H9 (cell line): ENCODE data around the gene PRPF18. TPM values are rescaled to one million over a fixed set of nuclear protein-coding genes. Genes with fewer than 3 reads are reported as not detected.

Experiments used
- DNase-seq: peaks from one replicate; pipeline ENCODE4 v3.0.0-alpha.2; 2017
- H2AFZ ChIP-seq: one replicate; pipeline ENCODE4 v1.6.1; 2013; ENCODE audit warnings: mild to moderate bottlenecking, low read length, control low read depth, moderate library complexity
- H2AK5ac ChIP-seq: 2 replicates; pipeline ENCODE4 v1.6.1; 2013; ENCODE audit warnings: low read length, control low read depth, mixed read lengths; ENCODE audit not compliant: insufficient read length
- H2BK120ac ChIP-seq: one replicate; pipeline ENCODE4 v1.6.1; 2013; ENCODE audit warnings: low read depth, mild to moderate bottlenecking, low read length, control low read depth, inconsistent platforms; ENCODE audit not compliant: poor library complexity, severe bottlenecking
- H2BK12ac ChIP-seq: 2 replicates; pipeline ENCODE4 v1.6.1; 2013; ENCODE audit warnings: low read length, control low read depth, mixed read lengths, low read depth; ENCODE audit not compliant: insufficient read length
- H2BK15ac ChIP-seq: 2 replicates; pipeline ENCODE4 v1.6.1; 2013; ENCODE audit warnings: low read depth, low read length, control low read depth
- H2BK20ac ChIP-seq: one replicate; pipeline ENCODE4 v1.6.1; 2013; ENCODE audit warnings: low read depth, mild to moderate bottlenecking, low read length, control low read depth, inconsistent platforms; ENCODE audit not compliant: poor library complexity, severe bottlenecking
- H2BK5ac ChIP-seq: 2 replicates; pipeline ENCODE4 v1.6.1; 2013; ENCODE audit warnings: low read length, control low read depth, mixed read lengths; ENCODE audit not compliant: insufficient read length
- H3K14ac ChIP-seq: 2 replicates; pipeline ENCODE4 v1.6.1; 2013; ENCODE audit warnings: low read length, control low read depth; ENCODE audit not compliant: insufficient read depth
- H3K18ac ChIP-seq: 2 replicates; pipeline ENCODE4 v1.6.1; 2013; ENCODE audit warnings: low read depth, mild to moderate bottlenecking, mixed read lengths, low read length, control low read depth; ENCODE audit not compliant: insufficient read length
- H3K23ac ChIP-seq: 2 replicates; pipeline ENCODE4 v1.6.1; 2013; ENCODE audit warnings: low read length, control low read depth, mixed read lengths, low read depth; ENCODE audit not compliant: insufficient read length
- H3K23me2 ChIP-seq: 2 replicates; pipeline ENCODE4 v1.6.1; 2013; ENCODE audit warnings: low read depth, mild to moderate bottlenecking, mixed read lengths, low read length, control low read depth; ENCODE audit not compliant: insufficient read length, poor library complexity, severe bottlenecking
- H3K27ac ChIP-seq: 2 replicates; pipeline ENCODE4 v1.5.1; 2013; ENCODE audit warnings: low read length, control low read depth, mixed read lengths, low read depth; ENCODE audit not compliant: insufficient read length
- H3K27me3 ChIP-seq: 2 replicates; pipeline ENCODE4 v1.6.1; 2013; ENCODE audit warnings: low read length, control low read depth, inconsistent platforms; ENCODE audit not compliant: insufficient read depth
- H3K4ac ChIP-seq: 2 replicates; pipeline ENCODE4 v1.6.1; 2013; ENCODE audit warnings: low read depth, mild to moderate bottlenecking, control low read depth, inconsistent platforms, low read length, moderate library complexity
- H3K4me1 ChIP-seq: 2 replicates; pipeline ENCODE4 v1.6.1; 2013; ENCODE audit warnings: low read length, control low read depth, inconsistent platforms; ENCODE audit not compliant: insufficient read depth
- H3K4me2 ChIP-seq: 2 replicates; pipeline ENCODE4 v1.6.1; 2013; ENCODE audit warnings: low read length, control low read depth, mixed read lengths; ENCODE audit not compliant: insufficient read length, insufficient read depth
- H3K56ac ChIP-seq: 2 replicates; pipeline ENCODE4 v1.6.1; 2013; ENCODE audit warnings: low read depth, mild to moderate bottlenecking, mixed read lengths, low read length, control low read depth; ENCODE audit not compliant: insufficient read length
- H3K79me1 ChIP-seq: 2 replicates; pipeline ENCODE4 v1.6.1; 2013; ENCODE audit warnings: low read depth, mild to moderate bottlenecking, moderate library complexity, low read length, control low read depth, inconsistent platforms; ENCODE audit not compliant: insufficient read depth, poor library complexity, severe bottlenecking
- H3K79me2 ChIP-seq: 2 replicates; pipeline ENCODE4 v1.6.1; 2013; ENCODE audit warnings: low read length, control low read depth, inconsistent platforms; ENCODE audit not compliant: insufficient read depth
- H3K9ac ChIP-seq: 2 replicates; pipeline ENCODE4 v1.6.1; 2013; ENCODE audit warnings: low read length, control low read depth, mixed read lengths; ENCODE audit not compliant: insufficient read length; ENCODE audit errors: extremely low read depth
- H3K9me3 ChIP-seq: one replicate; pipeline ENCODE4 v1.6.1; 2013; ENCODE audit warnings: low read depth, low read length, inconsistent platforms; ENCODE audit not compliant: control insufficient read depth
- H3T11ph ChIP-seq: one replicate; pipeline ENCODE4 v1.6.1; 2013; ENCODE audit warnings: mild to moderate bottlenecking, low read length, control low read depth, inconsistent platforms
- H4K20me1 ChIP-seq: one replicate; pipeline ENCODE4 v1.6.1; 2013; ENCODE audit not compliant: control insufficient read depth, insufficient read length, insufficient read depth
- H4K5ac ChIP-seq: 2 replicates; pipeline ENCODE4 v1.6.1; 2013; ENCODE audit warnings: low read depth, mild to moderate bottlenecking, mixed read lengths, low read length, control low read depth; ENCODE audit not compliant: insufficient read length
- H4K8ac ChIP-seq: replicated peaks from 2 replicates; pipeline ENCODE4 v1.6.1; 2013; ENCODE audit warnings: low read length, control low read depth, mixed read lengths, low read depth; ENCODE audit not compliant: insufficient read length
- H4K91ac ChIP-seq: 2 replicates; pipeline ENCODE4 v1.6.1; 2013; ENCODE audit warnings: low read depth, mild to moderate bottlenecking, moderate library complexity, mixed read lengths, low read length, control low read depth; ENCODE audit not compliant: insufficient read length
- H3K27ac Mint-ChIP-seq, 3 experiments: 2 replicates in 2 of 3; 3 replicates in 1 of 3; pipeline ENCODE4 v1.8.0; 2020 to 2021; ENCODE audit warnings: mixed read lengths in 3 of 3, mild to moderate bottlenecking in 1 of 3, moderate library complexity in 1 of 3
- H3K27me3 Mint-ChIP-seq: 2 replicates; pipeline ENCODE4 v1.8.0; 2021; ENCODE audit warnings: low read depth, mild to moderate bottlenecking, moderate library complexity, mixed read lengths
- H3K36me3 Mint-ChIP-seq, 3 experiments: 2 replicates in 2 of 3; 3 replicates in 1 of 3; pipeline ENCODE4 v1.8.0; 2020 to 2021; ENCODE audit warnings: low read depth in 3 of 3, mixed read lengths in 3 of 3; ENCODE audit not compliant: insufficient read depth in 1 of 3
- H3K4me1 Mint-ChIP-seq, 2 experiments: 2 replicates each; pipeline ENCODE4 v1.8.0; 2020; ENCODE audit warnings: mixed read lengths in 2 of 2
- H3K4me3 Mint-ChIP-seq, 2 experiments: 2 replicates in 1 of 2; 3 replicates in 1 of 2; pipeline ENCODE4 v1.8.0; 2020 to 2021; ENCODE audit warnings: mild to moderate bottlenecking in 2 of 2, mixed read lengths in 2 of 2, moderate library complexity in 1 of 2
- H3K9me3 Mint-ChIP-seq, 2 experiments: 2 replicates in 1 of 2; 3 replicates in 1 of 2; pipeline ENCODE4 v1.8.0; 2020; ENCODE audit warnings: mild to moderate bottlenecking in 2 of 2, mixed read lengths in 2 of 2, moderate library complexity in 1 of 2
- WGBS: extraction: QIAGEN DNeasy Blood & Tissue Kit; methylation state at CpG from one replicate; pipeline ENCODE4 v1.1.7; 2013; ENCODE audit warnings: missing lambda C conversion rate, low lambda C conversion rate, mixed read lengths; ENCODE audit not compliant: insufficient read length; ENCODE audit errors: extremely low coverage; 5-methylcytosine and 5-hydroxymethylcytosine counted together
- total RNA-seq: library from RNA; stranded (reverse); gene quantifications from 2 replicates; pipeline ENCODE4 v1.2.1, GENCODE V29; 2021
- TF ChIP-seq, protein P1 (sequence below): fragments of 200-600 bp; sonication (generic); conservative IDR thresholded peaks from 3 replicates; pipeline ENCODE4 v1.8.0; 2021; ENCODE audit warnings: antibody characterized with exemption, mild to moderate bottlenecking

The PRPF18 gene
- total RNA-seq, 1 experiment from 2014 or later, result 17.1 TPM

DNA sequence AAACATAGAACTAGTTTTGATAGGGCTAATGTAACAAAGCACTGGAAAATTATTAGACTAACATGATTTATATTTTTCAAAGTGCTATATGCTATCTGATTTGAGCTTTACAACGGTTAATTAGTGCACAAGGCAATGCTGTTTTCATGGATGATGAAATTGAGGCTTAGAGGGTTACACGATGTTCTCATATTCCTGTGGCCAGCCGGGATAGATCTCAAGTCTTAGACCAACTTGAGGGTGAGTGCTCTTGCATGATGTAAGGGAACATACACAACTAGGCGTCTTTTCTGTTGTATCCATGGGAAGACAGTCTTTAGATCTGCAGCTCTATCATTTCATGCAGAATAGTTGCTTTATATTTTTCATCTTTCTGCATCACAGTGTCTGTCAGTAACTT is 4.1 kb downstream of the PRPF18 start:
- Histone ChIP-seq H3K9ac (no peak overlapping the region), H3K9me3 (no peaks in the 10 kb centered on the region), H2BK120ac (no peak overlapping the region), H4K91ac (no peak overlapping the region), H3K4me2 (no peak overlapping the region), H3K27ac (no peak overlapping the region), H3K79me1 (peaks cover 5% of the 10 kb centered on the region), H2BK20ac (no peak overlapping the region), H3T11ph (no peak overlapping the region), H3K4me1 (no peaks in the 10 kb centered on the region), H3K18ac (no peak overlapping the region), H3K56ac (no peak overlapping the region), H2AFZ (no peak overlapping the region), H3K27me3 (no peaks in the 10 kb centered on the region), H3K79me2 (peaks cover 2% of the 10 kb centered on the region; the same call in 1 of the 2 replicates), H3K4ac (no peak overlapping the region), H4K5ac (no peak overlapping the region), H2BK15ac (no peak overlapping the region), H3K14ac (no peak overlapping the region), H4K8ac (no peak overlapping the region), H2BK12ac (no peak overlapping the region), H2AK5ac (no peak overlapping the region), H4K20me1 (no peaks in the 10 kb centered on the region), H2BK5ac (no peak overlapping the region), H3K23ac (no peak overlapping the region), H3K23me2 (peaks cover 6% of the 10 kb centered on the region)
- Mint-ChIP-seq H3K36me3 (peaks cover 0 to 3% (median 0%) of the 10 kb centered on the region in 3 experiments; a peak in 2 of 7 replicates), H3K4me1 (peaks cover 10 to 14% of the 10 kb centered on the region in 2 experiments), H3K27me3 (no peaks in the 10 kb centered on the region; the same call in 1 of the 2 replicates), H3K4me3 (no peak overlapping the region), H3K9me3 (no peaks in the 10 kb centered on the region), H3K27ac (no peak overlapping the region)
- TF ChIP-seq, protein P1, sequence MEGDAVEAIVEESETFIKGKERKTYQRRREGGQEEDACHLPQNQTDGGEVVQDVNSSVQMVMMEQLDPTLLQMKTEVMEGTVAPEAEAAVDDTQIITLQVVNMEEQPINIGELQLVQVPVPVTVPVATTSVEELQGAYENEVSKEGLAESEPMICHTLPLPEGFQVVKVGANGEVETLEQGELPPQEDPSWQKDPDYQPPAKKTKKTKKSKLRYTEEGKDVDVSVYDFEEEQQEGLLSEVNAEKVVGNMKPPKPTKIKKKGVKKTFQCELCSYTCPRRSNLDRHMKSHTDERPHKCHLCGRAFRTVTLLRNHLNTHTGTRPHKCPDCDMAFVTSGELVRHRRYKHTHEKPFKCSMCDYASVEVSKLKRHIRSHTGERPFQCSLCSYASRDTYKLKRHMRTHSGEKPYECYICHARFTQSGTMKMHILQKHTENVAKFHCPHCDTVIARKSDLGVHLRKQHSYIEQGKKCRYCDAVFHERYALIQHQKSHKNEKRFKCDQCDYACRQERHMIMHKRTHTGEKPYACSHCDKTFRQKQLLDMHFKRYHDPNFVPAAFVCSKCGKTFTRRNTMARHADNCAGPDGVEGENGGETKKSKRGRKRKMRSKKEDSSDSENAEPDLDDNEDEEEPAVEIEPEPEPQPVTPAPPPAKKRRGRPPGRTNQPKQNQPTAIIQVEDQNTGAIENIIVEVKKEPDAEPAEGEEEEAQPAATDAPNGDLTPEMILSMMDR, result no peak
- no CpG with 5 or more reads among the region's 4 CpGs for WGBS
- no peak for DNase-seq
